Skeletal muscle tissue (tissue), 4 donors: Measurements from ENCODE around the gene SIN3A. TPM values are rescaled to one million over a fixed set of nuclear protein-coding genes. Genes with fewer than 3 reads are reported as not detected.

Experiments
- H3K27ac ChIP-seq: one replicate; pipeline ENCODE4 v1.7.0; 2013; ENCODE audit warnings: mild to moderate bottlenecking, low read depth, low read length, inconsistent platforms
- H3K27me3 ChIP-seq, 3 donors: one replicate each; pipeline ENCODE4 v1.7.0; 2013; ENCODE audit warnings: low read length in 3 of 3; ENCODE audit not compliant: control insufficient read depth in 3 of 3, insufficient read depth in 3 of 3
- H3K36me3 ChIP-seq, 3 donors: one replicate each; pipeline ENCODE4 v1.7.0; 2013; ENCODE audit warnings: low read length in 3 of 3; ENCODE audit not compliant: control insufficient read depth in 3 of 3, insufficient read depth in 3 of 3
- H3K4me1 ChIP-seq, 3 donors: one replicate each; pipeline ENCODE4 v1.7.0; 2013; ENCODE audit warnings: low read length in 3 of 3, mild to moderate bottlenecking in 3 of 3; ENCODE audit not compliant: control insufficient read depth in 3 of 3, insufficient read depth in 3 of 3
- H3K4me3 ChIP-seq, 3 donors: one replicate each; pipeline ENCODE4 v1.7.0; 2013; ENCODE audit warnings: low read length in 3 of 3
- H3K9ac ChIP-seq, 3 donors: one replicate each; pipeline ENCODE4 v1.7.0; 2013; ENCODE audit warnings: low read length in 3 of 3, mild to moderate bottlenecking in 3 of 3, moderate library complexity in 2 of 3, low read depth in 1 of 3
- H3K9me3 ChIP-seq, 3 donors: one replicate each; pipeline ENCODE4 v1.7.0; 2013; ENCODE audit warnings: low read length in 3 of 3; ENCODE audit not compliant: control insufficient read depth in 3 of 3
- total RNA-seq: library from RNA; depleted of rRNA; stranded (reverse); fragments of >200 nt; gene quantifications from one replicate; pipeline ENCODE4 v1.2.3, GENCODE V29; 2014
- donor health status: Osteomylitis.

Gene SIN3A
- total RNA-seq, 1 donor from 2014 or later: 40.7 TPM

DNA sequence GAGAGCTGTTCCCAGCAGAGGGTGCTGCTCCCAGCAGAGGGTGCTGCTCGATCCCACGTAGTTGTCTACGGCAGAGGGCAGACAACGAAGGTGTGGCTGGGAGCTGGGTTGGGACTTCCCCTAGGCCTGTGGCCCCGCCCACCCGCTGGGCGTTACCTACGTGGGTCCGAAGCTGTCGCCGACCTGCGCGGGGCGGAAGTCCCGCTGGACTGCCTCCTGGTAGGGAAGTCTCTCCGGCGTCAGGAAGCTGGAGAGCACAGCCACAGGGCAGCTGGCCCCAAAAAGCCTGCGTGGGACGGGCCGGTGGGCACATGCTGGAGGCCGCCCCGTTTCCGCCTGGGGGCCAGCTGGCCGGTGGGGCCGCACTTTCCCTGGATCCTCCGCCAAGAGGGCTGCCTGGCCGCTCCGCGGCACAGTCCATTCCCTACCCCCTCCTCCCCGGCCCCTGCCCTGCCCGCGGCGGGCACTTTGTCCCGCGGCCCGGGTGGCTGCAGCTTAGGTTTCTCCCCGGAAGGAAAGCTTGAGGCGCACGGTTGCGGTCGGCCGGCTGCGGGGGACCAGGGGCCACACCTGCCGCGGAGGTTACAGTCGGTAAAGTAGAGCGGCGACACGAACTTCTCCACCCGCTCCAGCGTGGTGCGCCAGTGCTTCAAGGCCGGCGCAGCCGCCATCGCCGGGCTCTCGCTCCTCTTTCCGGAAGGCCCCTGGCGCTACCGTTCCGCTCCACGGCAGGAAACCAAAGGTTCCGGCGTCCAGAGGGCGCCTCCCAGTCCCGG, 83.4 kb downstream of the SIN3A start, which contains the start of gene MAN2C1:
TSS of gene MAN2C1 (minus strand) at position 695 of the 776 bp plus-strand sequence. CDS start at position 671, 24 bp downstream.
- Histone ChIP-seq H3K9me3 (no peaks in the 10 kb centered on the region), H3K27ac (peak within 1 kb of the TSS; percentile 94), H3K4me1 (peaks cover 20 to 22% (median 22%) of the 10 kb centered on the region in 3 donors), H3K4me3 (peak within 1 kb of the TSS; percentile 83 to 94 (median 92)), H3K27me3 (no peaks in the 10 kb centered on the region), H3K36me3 (peaks cover 44 to 54% (median 51%) of the 10 kb centered on the region in 3 donors), H3K9ac (peak within 1 kb of the TSS; percentile 93 to 99 (median 98))

DNA sequence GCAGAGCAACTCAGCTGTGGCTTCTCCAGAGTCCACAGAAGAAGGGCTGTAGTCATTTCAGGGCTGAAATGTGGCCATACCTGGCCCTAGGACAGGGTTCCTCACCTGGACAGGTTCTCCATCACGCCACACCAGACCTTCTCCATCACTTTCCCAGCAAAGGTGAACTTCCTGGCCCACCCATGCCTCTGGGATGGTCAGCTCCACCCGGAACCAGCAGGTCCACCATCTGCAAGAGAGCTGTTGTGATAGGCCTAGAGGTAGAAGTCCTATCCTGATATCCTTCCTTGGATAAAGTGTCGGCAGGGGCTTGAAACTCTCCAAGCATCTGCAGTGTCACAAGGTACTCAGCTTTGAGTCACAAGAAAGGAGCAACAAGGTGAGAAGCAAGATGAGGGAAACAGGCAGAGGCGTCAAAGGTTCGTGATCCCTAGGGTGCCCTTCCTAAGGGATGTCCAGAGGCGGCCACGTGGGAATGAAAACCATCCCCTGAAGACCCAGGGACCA, 84.0 kb downstream of the SIN3A start:
- Histone ChIP-seq H3K36me3 (peaks cover 46 to 55% (median 53%) of the 10 kb centered on the region in 3 donors), H3K27me3 (no peaks in the 10 kb centered on the region), H3K4me3 (peak overlapping the region; percentile 83 to 94 (median 92)), H3K27ac (peak overlapping the region; percentile 94), H3K9ac (peak overlapping the region; percentile 93 to 99 (median 98)), H3K4me1 (peaks cover 20 to 22% (median 22%) of the 10 kb centered on the region in 3 donors), H3K9me3 (no peaks in the 10 kb centered on the region)

DNA sequence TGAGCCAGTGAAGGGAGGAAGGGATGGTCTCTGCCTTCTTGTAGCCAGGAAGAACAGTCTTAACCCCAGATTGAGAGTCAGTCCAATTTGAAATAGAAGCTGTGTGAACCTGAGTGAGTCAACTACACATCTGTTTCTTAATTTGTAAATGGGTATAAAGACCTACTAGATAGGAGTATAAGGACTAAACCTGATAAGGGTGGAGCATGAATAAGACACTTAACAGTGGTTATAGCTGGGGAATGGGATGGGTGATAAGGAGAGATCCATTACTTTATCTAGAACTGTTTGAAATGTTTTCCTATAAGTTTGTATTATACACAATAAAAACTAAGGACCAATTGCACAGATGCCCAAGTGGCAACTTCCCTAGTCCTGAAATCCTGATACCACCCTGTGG, 84.5 kb downstream of the SIN3A start:
- H3K36me3 ChIP-seq: peaks cover 50 to 59% (median 57%) of the 10 kb centered on the region in 3 donors
- peak overlapping the region in 1 of 3 donors; percentile 99 for H3K9ac ChIP-seq

DNA sequence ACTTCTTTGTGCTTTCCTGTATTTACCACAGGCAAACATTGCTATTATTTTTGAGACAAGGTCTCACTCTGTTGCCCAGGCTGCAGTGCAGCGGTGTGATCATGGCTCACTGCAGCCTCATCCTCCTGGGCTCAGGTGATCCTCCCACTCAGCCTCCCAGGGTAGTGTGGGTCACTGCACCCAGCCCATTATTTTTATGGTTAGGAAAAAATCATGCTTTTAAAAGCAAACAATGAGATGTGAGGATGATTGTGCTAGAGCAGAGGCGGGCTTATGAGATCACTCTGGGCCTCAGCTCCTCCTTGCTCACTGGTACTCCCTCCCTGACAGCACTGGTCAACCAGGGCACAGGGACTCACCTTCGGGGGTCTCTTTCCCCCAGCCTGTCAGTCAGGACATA, 85.3 kb downstream of the SIN3A start:
- no peaks in the 10 kb centered on the region for H3K27me3 ChIP-seq
- H3K4me1 ChIP-seq: peaks cover 20 to 22% (median 22%) of the 10 kb centered on the region in 3 donors
- H3K9ac ChIP-seq: no peak overlapping the region
- peaks cover 53 to 59% (median 58%) of the 10 kb centered on the region in 3 donors for H3K36me3 ChIP-seq
- no peak overlapping the region for H3K27ac ChIP-seq
- H3K9me3 ChIP-seq: no peaks in the 10 kb centered on the region
- H3K4me3 ChIP-seq: no peak overlapping the region

More for the DNA sequence above, 84.5 kb downstream of the SIN3A start:
- no peaks in the 10 kb centered on the region for H3K9me3 ChIP-seq
- H3K27me3 ChIP-seq: no peaks in the 10 kb centered on the region
- no peak overlapping the region for H3K4me3 ChIP-seq
- peaks cover 20 to 22% (median 22%) of the 10 kb centered on the region in 3 donors for H3K4me1 ChIP-seq
- no peak overlapping the region for H3K27ac ChIP-seq

DNA sequence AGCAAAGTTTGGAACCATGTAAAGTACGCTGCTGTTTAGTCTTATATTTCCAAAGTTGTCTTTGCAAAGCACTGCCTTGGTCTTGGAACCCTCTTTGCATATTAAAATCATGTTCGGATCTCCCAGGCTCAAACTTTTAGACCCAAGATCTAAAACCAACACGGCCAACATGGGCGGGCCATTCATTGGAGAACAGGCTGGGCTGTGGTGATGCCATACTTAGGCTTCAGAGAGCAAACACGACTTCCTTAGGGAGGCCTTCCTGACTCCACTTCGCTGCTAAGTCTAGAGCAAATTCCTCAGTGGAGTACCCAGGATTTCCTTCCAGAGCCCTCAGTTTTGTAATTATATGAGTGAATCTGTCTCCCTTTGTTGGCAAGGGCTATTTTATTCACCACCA, 86.6 kb downstream of the SIN3A start:
- Histone ChIP-seq H3K9me3 (no peaks in the 10 kb centered on the region), H3K27me3 (no peaks in the 10 kb centered on the region), H3K4me1 (peaks cover 20 to 21% (median 20%) of the 10 kb centered on the region in 3 donors), H3K27ac (no peak overlapping the region), H3K9ac (no peak overlapping the region), H3K36me3 (peaks cover 64 to 65% (median 65%) of the 10 kb centered on the region in 3 donors), H3K4me3 (no peak overlapping the region)

DNA sequence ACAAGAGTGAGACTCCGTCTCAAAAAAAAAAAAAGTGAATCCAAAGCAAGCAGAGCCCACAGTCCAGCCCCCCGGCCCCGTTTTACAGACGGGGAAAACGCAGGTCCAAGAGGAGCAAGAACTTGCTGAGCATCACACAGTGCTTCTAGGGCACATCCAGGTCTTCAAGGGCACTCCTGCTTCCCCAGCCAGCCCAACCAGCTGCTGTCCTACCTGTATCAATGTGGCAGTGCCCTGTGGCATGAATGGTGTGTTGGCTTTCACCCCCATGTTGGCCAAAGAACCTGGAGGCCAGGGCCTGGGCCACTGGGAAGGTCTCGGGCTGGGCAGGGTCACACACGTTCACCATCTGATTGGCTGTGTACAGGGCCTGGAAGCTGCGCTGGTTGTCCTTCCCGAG, 87.7 kb downstream of the SIN3A start:
- no peak overlapping the region for H3K27ac ChIP-seq
- H3K4me3 ChIP-seq: no peak overlapping the region
- H3K4me1 ChIP-seq: peaks cover 9 to 10% (median 10%) of the 10 kb centered on the region in 3 donors
- H3K9me3 ChIP-seq: no peaks in the 10 kb centered on the region
- no peak overlapping the region for H3K9ac ChIP-seq
- no peaks in the 10 kb centered on the region for H3K27me3 ChIP-seq
- H3K36me3 ChIP-seq: peaks cover 73 to 75% (median 73%) of the 10 kb centered on the region in 3 donors

DNA sequence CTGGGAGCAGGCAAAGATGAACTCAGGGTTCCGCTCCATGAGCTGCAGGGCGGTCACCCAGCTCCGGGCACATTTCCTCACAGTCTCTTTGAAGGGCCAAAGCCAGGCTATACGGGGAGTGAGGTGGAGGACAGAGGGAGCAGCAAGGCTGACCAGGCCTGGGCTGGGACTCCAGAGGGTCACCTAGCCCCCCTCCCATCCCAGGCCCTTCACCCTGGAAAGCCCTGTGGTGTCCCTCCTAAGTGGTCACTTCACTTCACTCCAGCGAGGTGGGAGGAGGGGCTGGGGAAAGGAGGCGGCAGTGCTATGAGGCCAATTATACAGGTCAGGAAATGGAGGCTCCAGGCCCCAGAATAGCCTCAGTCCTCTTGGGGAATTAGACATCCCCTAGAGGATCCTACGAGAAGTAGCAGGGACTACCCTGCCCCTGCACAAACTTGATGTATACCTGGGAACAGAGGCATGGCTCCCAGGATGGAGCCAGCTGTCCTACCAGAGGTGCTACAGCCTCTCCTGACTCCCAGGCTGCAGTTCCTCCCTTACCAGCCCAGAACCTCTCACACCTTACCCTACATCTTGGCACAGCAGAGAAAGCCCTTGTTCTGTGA, 88.7 kb downstream of the SIN3A start:
- no peak overlapping the region for H3K4me3 ChIP-seq
- H3K27me3 ChIP-seq: no peaks in the 10 kb centered on the region
- H3K36me3 ChIP-seq: peaks cover 78 to 85% (median 83%) of the 10 kb centered on the region in 3 donors
- peaks cover 6 to 7% (median 7%) of the 10 kb centered on the region in 3 donors for H3K4me1 ChIP-seq
- H3K9me3 ChIP-seq: no peaks in the 10 kb centered on the region
- H3K27ac ChIP-seq: no peak overlapping the region
- no peak overlapping the region for H3K9ac ChIP-seq

DNA sequence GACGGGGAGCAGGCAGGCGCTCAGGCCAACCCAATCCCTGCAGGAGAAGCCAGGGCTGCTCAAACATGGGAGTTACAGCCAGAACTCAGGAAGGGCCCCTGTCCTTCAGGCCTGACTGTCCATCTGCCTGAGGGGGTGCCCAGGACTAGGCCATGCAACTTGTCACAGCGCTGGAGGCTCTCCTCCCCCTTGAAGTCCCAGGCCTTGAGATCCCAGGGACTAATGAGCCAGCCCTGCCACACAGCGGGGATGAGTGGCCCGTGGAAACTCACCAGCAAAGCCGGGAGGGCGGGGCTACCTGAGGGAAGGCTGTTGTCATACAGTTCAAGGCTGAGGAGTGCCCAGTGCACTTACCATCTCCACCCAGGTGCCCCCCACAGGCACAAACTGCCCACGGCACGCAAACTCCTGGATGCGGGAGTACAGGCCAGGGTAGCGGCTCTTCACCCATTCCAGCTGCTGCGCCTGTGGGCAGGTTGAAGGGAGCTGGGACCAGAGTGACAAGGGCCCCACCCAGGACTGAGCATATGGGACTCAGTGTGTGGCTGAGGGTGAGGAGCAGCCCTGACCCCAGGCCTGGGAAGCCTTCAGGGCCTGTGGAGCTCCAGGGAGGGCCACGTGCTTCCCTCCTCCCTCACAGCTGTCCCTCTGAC, 89.4 kb downstream of the SIN3A start:
- no peak overlapping the region for H3K9ac ChIP-seq
- no peaks in the 10 kb centered on the region for H3K27me3 ChIP-seq
- H3K27ac ChIP-seq: no peak overlapping the region
- H3K9me3 ChIP-seq: no peaks in the 10 kb centered on the region
- peaks cover 75 to 85% (median 79%) of the 10 kb centered on the region in 3 donors for H3K36me3 ChIP-seq
- peaks cover under 1% of the 10 kb centered on the region in 3 donors for H3K4me1 ChIP-seq
- H3K4me3 ChIP-seq: no peak overlapping the region

DNA sequence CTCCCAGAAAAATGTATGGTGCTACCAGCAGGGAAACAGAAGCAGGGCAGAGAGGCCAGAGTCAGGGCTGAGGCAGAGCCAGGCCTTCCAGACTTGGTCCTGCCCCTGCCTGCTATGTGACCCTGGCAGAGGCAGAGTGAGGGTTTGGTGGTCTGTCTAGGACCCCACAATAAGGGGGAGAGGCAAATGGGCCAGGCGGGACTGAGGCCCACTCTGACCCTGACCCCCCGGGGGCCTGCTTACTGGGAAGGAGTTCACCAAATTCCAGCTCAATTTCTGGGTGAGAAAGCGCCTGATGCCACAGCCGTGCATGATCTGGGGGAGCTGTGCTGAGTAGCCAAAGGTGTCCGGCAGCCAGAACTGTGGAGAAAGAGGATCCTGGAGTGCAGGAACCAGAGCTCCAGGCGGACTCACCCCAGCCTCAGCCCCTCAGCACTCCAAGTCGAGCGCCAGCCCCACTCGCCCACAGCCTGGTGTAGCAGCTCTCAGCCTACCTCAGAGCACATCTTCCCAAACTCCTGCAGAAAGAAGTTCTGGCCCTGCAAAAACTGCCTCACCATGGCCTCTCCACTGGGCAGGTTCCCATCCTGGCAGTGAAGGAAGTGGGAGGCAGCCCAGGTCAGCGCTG, 90.0 kb downstream of the SIN3A start:
- H3K36me3 ChIP-seq: peaks cover 72 to 87% (median 79%) of the 10 kb centered on the region in 3 donors
- no peaks in the 10 kb centered on the region for H3K4me1 ChIP-seq
- no peaks in the 10 kb centered on the region for H3K27me3 ChIP-seq
- H3K9me3 ChIP-seq: no peaks in the 10 kb centered on the region
- no peak overlapping the region for H3K27ac ChIP-seq
- H3K4me3 ChIP-seq: no peak overlapping the region
- H3K9ac ChIP-seq: no peak overlapping the region
